Large intestine (tissue), 3 donors: ENCODE measurements around the gene SFXN5. TPM values are rescaled to one million over a fixed set of nuclear protein-coding genes. Genes with fewer than 3 reads are reported as not detected.

Source experiments
- DNase-seq, 2 donors: peaks; one replicate each; pipeline versions ENCODE4 v3.0.0 to v3.0.0-alpha.2; 2013
- H3K27ac ChIP-seq: one replicate; pipeline ENCODE4 v1.5.1; 2013; ENCODE audit warnings: low read length
- H3K27me3 ChIP-seq: 2 replicates; pipeline ENCODE4 v1.6.1; 2013; ENCODE audit warnings: low read length; ENCODE audit not compliant: control insufficient read depth, insufficient read depth
- H3K36me3 ChIP-seq: 2 replicates; pipeline ENCODE4 v1.6.1; 2013; ENCODE audit warnings: low read length; ENCODE audit not compliant: control insufficient read depth, insufficient read depth
- H3K4me1 ChIP-seq: one replicate; pipeline ENCODE4 v1.6.1; 2013; ENCODE audit warnings: low read length; ENCODE audit not compliant: control insufficient read depth, insufficient read depth
- H3K4me3 ChIP-seq: one replicate; pipeline ENCODE4 v1.5.1; 2013; ENCODE audit warnings: low read length
- H3K9me3 ChIP-seq: one replicate; pipeline ENCODE4 v1.6.1; 2013; ENCODE audit warnings: mild to moderate bottlenecking, low read depth, low read length, moderate library complexity; ENCODE audit not compliant: control insufficient read depth
- WGBS: methylation state at CpG from one replicate; pipeline ENCODE4 v1.1.5; 2013; ENCODE audit warnings: low lambda C conversion rate; ENCODE audit not compliant: insufficient coverage; 5-methylcytosine and 5-hydroxymethylcytosine counted together
- polyA plus RNA-seq: library from polyadenylated mRNA; unstranded; fragments of 120-200 nt; gene quantifications from one replicate; pipeline ENCODE4 v1.2.1, GENCODE V29; 2013

SFXN5 gene
- polyA plus RNA-seq, 1 donor: 20.0 TPM

GRCh38 chr2:73031725-73032701 is 39.5 kb downstream of the SFXN5 start:
- Histone ChIP-seq H3K36me3 (peaks cover 7% of the 10 kb centered on the region), H3K27me3 (no peaks in the 10 kb centered on the region), H3K4me3 (no peak overlapping the region), H3K9me3 (no peaks in the 10 kb centered on the region), H3K27ac (peak overlapping the region; percentile 84), H3K4me1 (peaks cover 23% of the 10 kb centered on the region)
- no CpG with 5 or more reads among the region's 10 CpGs for WGBS
- DNase-seq: peak; percentile 85 to 93

- Histone ChIP-seq H3K9me3 (no peaks in the 10 kb centered on the region), H3K4me3 (no peak overlapping the region), H3K36me3 (peaks cover 7% of the 10 kb centered on the region), H3K4me1 (peaks cover 23% of the 10 kb centered on the region), H3K27me3 (no peaks in the 10 kb centered on the region), H3K27ac (peak overlapping the region; percentile 84)
- no peak for DNase-seq
- WGBS: 67% methylated on average over 1 of the region's 3 CpGs
Observed at GRCh38 chr2:73031095-73031678, 40.3 kb downstream of the SFXN5 start.

GRCh38 chr2:73028841-73029240 is 42.7 kb downstream of the SFXN5 start:
- Histone ChIP-seq H3K9me3 (no peaks in the 10 kb centered on the region), H3K36me3 (peaks cover 7% of the 10 kb centered on the region), H3K4me3 (no peak overlapping the region), H3K4me1 (peaks cover 23% of the 10 kb centered on the region), H3K27ac (no peak overlapping the region), H3K27me3 (no peaks in the 10 kb centered on the region)
- DNase-seq: no peak
- WGBS: no CpG with 5 or more reads among the region's 10 CpGs

GRCh38 chr2:73027340-73027739 is 44.2 kb downstream of the SFXN5 start:
- no peaks in the 10 kb centered on the region for H3K27me3 ChIP-seq
- peaks cover 11% of the 10 kb centered on the region for H3K4me1 ChIP-seq
- no CpG with 5 or more reads among the region's 1 CpG for WGBS
- DNase-seq: no peak
- H3K27ac ChIP-seq: no peak overlapping the region
- H3K4me3 ChIP-seq: no peak overlapping the region
- peaks cover 12% of the 10 kb centered on the region for H3K36me3 ChIP-seq
- H3K9me3 ChIP-seq: no peaks in the 10 kb centered on the region

- H3K27me3 ChIP-seq: no peaks in the 10 kb centered on the region
- H3K4me3 ChIP-seq: no peak overlapping the region
- H3K36me3 ChIP-seq: peaks cover 20% of the 10 kb centered on the region
- no peak overlapping the region for H3K27ac ChIP-seq
- H3K4me1 ChIP-seq: no peaks in the 10 kb centered on the region
- H3K9me3 ChIP-seq: no peaks in the 10 kb centered on the region
- DNase-seq: no peak
- no CpG with 5 or more reads among the region's 1 CpG for WGBS
Observed at GRCh38 chr2:73023497-73023896, 48.0 kb downstream of the SFXN5 start.

- no peaks in the 10 kb centered on the region for H3K4me1 ChIP-seq
- WGBS: no CpG with 5 or more reads among the region's 4 CpGs
- H3K9me3 ChIP-seq: no peaks in the 10 kb centered on the region
- no peaks in the 10 kb centered on the region for H3K27me3 ChIP-seq
- no peak overlapping the region for H3K4me3 ChIP-seq
- DNase-seq: no peak
- no peak overlapping the region for H3K27ac ChIP-seq
- peaks cover 12% of the 10 kb centered on the region for H3K36me3 ChIP-seq
Observed at GRCh38 chr2:73022024-73022568, 49.4 kb downstream of the SFXN5 start.

GRCh38 chr2:73021371-73022010 is 50.0 kb downstream of the SFXN5 start:
- WGBS: no CpG with 5 or more reads among the region's 8 CpGs
- Histone ChIP-seq H3K4me1 (no peaks in the 10 kb centered on the region), H3K9me3 (no peaks in the 10 kb centered on the region), H3K4me3 (no peak overlapping the region), H3K36me3 (peaks cover 12% of the 10 kb centered on the region), H3K27ac (no peak overlapping the region), H3K27me3 (no peaks in the 10 kb centered on the region)
- DNase-seq: no peak

GRCh38 chr2:73020657-73021370 is 50.7 kb downstream of the SFXN5 start:
- Histone ChIP-seq H3K27me3 (no peaks in the 10 kb centered on the region), H3K27ac (no peak overlapping the region), H3K4me1 (no peaks in the 10 kb centered on the region), H3K9me3 (no peaks in the 10 kb centered on the region), H3K36me3 (peaks cover 12% of the 10 kb centered on the region), H3K4me3 (no peak overlapping the region)
- DNase-seq: no peak
- WGBS: no CpG with 5 or more reads among the region's 12 CpGs

GRCh38 chr2:73020306-73020656 is 51.2 kb downstream of the SFXN5 start:
- WGBS: 80% methylated on average over 1 of the region's 8 CpGs
- Histone ChIP-seq H3K36me3 (peaks cover 12% of the 10 kb centered on the region), H3K9me3 (no peaks in the 10 kb centered on the region), H3K27me3 (no peaks in the 10 kb centered on the region), H3K4me1 (no peaks in the 10 kb centered on the region), H3K4me3 (no peak overlapping the region), H3K27ac (no peak overlapping the region)
- DNase-seq: no peak
